Measurements from ENCODE around the gene TANGO2.

Gene TANGO2

GRCh38 chr22:20093418-20094196 lies 72.7 kb downstream of the TANGO2 start:
- peaks cover 0 to 7% (median 3%) of the 10 kb centered on the region in 3 donors for H3K9me3 ChIP-seq
- peak; percentile 46 to 78 for DNase-seq
- H3K4me1 ChIP-seq = peaks cover 0 to 5% (median 0%) of the 10 kb centered on the region in 4 donors
- no peak overlapping the region for H3K27ac ChIP-seq
- no peak for TF ChIP-seq CTCF (IDR thresholded peaks at IDR 0.05)
- intact Hi-C loops (cut with DNase I; ENCODE audit: low total_unique reads) = no loop called here
- H3K36me3 ChIP-seq = peaks cover 88 to 100% (median 98%) of the 10 kb centered on the region in 3 donors
- H3K27me3 ChIP-seq = no peaks in the 10 kb centered on the region
- H3K4me3 ChIP-seq = no peak overlapping the region

- Histone ChIP-seq H3K4me1 (peaks cover 0 to 5% (median 0%) of the 10 kb centered on the region in 4 donors), H3K36me3 (peaks cover 88 to 100% (median 98%) of the 10 kb centered on the region in 3 donors), H3K27me3 (no peaks in the 10 kb centered on the region), H3K9me3 (peaks cover 0 to 7% (median 3%) of the 10 kb centered on the region in 3 donors), H3K4me3 (no peak overlapping the region), H3K27ac (no peak overlapping the region)
- no peak for TF ChIP-seq CTCF (IDR thresholded peaks at IDR 0.05)
- intact Hi-C loops (cut with DNase I; ENCODE audit: low total_unique reads) = no loop called here
- peak in 1 of 2 donors; percentile 47 for DNase-seq
Measured at GRCh38 chr22:20094197-20094807, 73.4 kb downstream of the TANGO2 start.

- H3K27me3 ChIP-seq = no peaks in the 10 kb centered on the region
- intact Hi-C loops (cut with DNase I; ENCODE audit: low total_unique reads) = no loop called here
- H3K4me3 ChIP-seq = no peak overlapping the region
- H3K4me1 ChIP-seq = peaks cover 0 to 5% (median 0%) of the 10 kb centered on the region in 4 donors
- H3K27ac ChIP-seq = no peak overlapping the region
- TF ChIP-seq CTCF (IDR thresholded peaks at IDR 0.05) = no peak
- peaks cover 86 to 100% (median 96%) of the 10 kb centered on the region in 3 donors for H3K36me3 ChIP-seq
- peaks cover 0 to 7% (median 3%) of the 10 kb centered on the region in 3 donors for H3K9me3 ChIP-seq
- no peak for DNase-seq
Measured at GRCh38 chr22:20095521-20095920, 74.6 kb downstream of the TANGO2 start.

GRCh38 chr22:20096574-20097420 lies 75.9 kb downstream of the TANGO2 start:
- intact Hi-C loops (cut with DNase I; ENCODE audit: low total_unique reads) = no loop called here

More at GRCh38 chr22:20096574-20097420, 75.9 kb downstream of the TANGO2 start:
- Histone ChIP-seq H3K36me3 (peaks cover 81 to 100% (median 96%) of the 10 kb centered on the region in 3 donors), H3K4me1 (peaks cover 0 to 5% (median 0%) of the 10 kb centered on the region in 4 donors), H3K9me3 (peaks cover 0 to 7% (median 3%) of the 10 kb centered on the region in 3 donors), H3K27me3 (no peaks in the 10 kb centered on the region), H3K27ac (no peak overlapping the region), H3K4me3 (no peak overlapping the region)
- no peak for TF ChIP-seq CTCF (IDR thresholded peaks at IDR 0.05)
- DNase-seq = no peak
